GM06990 (cell line): ENCODE data around the gene CAPN11.

Experiments used
- DNase-seq: peaks from one replicate; pipeline ENCODE4 v3.0.0-alpha.2; 2011; ENCODE audit not compliant: insufficient read length; ENCODE audit errors: extremely low read depth
- H3K27me3 ChIP-seq: replicated peaks from 2 replicates; pipeline ENCODE4 v1.6.0; 2011; ENCODE audit warnings: low read length; ENCODE audit not compliant: control insufficient read depth, insufficient read depth
- H3K36me3 ChIP-seq: 2 replicates; pipeline ENCODE4 v1.5.1; 2011; ENCODE audit warnings: low read length; ENCODE audit not compliant: control insufficient read depth, insufficient read depth
- H3K4me3 ChIP-seq: replicated peaks from 2 replicates; pipeline ENCODE4 v1.5.1; 2011; ENCODE audit warnings: low read depth, mild to moderate bottlenecking, control low read depth, low read length
- TF ChIP-seq, protein P1 (sequence below): IDR thresholded peaks from 2 replicates; pipeline ENCODE4 v1.5.1; 2011; ENCODE audit warnings: low read length, control low read depth, mild to moderate bottlenecking, inconsistent platforms; ENCODE audit not compliant: insufficient read depth, poor library complexity, severe bottlenecking

Gene CAPN11

GRCh38 chr6:44177691-44178423 is 19.2 kb downstream of the CAPN11 start:
- no peak for DNase-seq
- H3K27me3 ChIP-seq: no peaks in the 10 kb centered on the region

DNA sequence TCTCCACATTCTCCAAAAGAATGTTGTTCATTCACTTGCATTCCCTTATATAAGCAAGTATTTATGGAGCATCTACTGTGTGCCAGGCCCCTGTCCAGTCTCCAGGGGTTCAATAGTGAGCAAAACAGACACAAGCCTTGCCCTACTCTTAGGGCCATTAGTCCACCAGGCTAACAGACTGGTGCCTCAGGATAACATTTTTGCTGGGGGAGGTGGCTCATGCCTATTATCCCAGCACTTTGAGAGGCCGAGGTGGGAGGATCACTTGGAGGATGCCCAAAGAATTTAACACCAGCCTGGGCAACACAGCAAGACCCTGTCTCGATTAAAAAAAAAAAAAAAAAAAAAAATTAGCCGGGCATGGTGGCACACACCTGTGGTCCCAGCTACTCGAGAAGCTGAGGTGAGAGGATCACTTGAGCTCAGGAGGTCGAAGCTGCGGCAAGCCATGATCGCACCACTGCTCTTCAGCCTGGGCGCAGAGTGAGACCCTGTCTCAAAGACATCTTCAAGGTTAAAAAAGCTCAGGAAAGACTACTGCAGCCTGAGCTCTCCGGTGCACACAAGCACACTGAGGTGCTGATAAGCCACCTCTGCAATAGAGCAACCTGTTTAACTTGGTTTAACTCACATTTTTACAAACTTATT is 19.9 kb downstream of the CAPN11 start:
- H3K4me3 ChIP-seq: no peak overlapping the region
- no peak for DNase-seq
- no peaks in the 10 kb centered on the region for H3K36me3 ChIP-seq
- no peaks in the 10 kb centered on the region for H3K27me3 ChIP-seq
- TF ChIP-seq, protein P1, sequence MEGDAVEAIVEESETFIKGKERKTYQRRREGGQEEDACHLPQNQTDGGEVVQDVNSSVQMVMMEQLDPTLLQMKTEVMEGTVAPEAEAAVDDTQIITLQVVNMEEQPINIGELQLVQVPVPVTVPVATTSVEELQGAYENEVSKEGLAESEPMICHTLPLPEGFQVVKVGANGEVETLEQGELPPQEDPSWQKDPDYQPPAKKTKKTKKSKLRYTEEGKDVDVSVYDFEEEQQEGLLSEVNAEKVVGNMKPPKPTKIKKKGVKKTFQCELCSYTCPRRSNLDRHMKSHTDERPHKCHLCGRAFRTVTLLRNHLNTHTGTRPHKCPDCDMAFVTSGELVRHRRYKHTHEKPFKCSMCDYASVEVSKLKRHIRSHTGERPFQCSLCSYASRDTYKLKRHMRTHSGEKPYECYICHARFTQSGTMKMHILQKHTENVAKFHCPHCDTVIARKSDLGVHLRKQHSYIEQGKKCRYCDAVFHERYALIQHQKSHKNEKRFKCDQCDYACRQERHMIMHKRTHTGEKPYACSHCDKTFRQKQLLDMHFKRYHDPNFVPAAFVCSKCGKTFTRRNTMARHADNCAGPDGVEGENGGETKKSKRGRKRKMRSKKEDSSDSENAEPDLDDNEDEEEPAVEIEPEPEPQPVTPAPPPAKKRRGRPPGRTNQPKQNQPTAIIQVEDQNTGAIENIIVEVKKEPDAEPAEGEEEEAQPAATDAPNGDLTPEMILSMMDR: no peak

More at GRCh38 chr6:44177691-44178423, 19.2 kb downstream of the CAPN11 start:
- Histone ChIP-seq H3K4me3 (no peak overlapping the region), H3K36me3 (no peaks in the 10 kb centered on the region)
- TF ChIP-seq, protein P1: no peak

- TF ChIP-seq, protein P1: no peak
- no peaks in the 10 kb centered on the region for H3K27me3 ChIP-seq
- H3K36me3 ChIP-seq: no peaks in the 10 kb centered on the region
- no peak overlapping the region for H3K4me3 ChIP-seq
- no peak for DNase-seq
Observed at GRCh38 chr6:44179072-44179536, 20.5 kb downstream of the CAPN11 start.

DNA sequence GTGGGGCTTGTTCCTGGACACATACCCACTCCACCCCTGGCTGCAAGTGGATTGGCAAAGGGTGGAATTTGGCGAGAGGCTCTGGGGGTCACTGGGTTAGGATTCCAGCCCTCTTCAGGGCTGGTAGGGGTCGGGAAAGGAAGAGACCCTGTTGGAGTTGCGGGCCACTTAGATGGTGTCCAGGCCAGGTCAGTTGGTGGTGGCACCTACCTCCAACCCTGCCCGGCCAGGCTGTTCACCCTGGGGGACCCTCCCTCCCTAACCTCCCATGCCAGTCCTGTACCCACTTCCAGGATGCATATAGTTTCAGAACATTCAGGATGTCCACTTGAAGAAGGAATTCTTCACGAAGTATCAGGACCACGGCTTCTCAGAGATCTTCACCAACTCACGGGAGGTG is 21.0 kb downstream of the CAPN11 start:
- H3K27me3 ChIP-seq: no peaks in the 10 kb centered on the region
- TF ChIP-seq, protein P1: no peak
- H3K36me3 ChIP-seq: no peaks in the 10 kb centered on the region
- DNase-seq: no peak
- no peak overlapping the region for H3K4me3 ChIP-seq

- no peak overlapping the region for H3K4me3 ChIP-seq
- no peaks in the 10 kb centered on the region for H3K27me3 ChIP-seq
- DNase-seq: no peak
- no peaks in the 10 kb centered on the region for H3K36me3 ChIP-seq
- TF ChIP-seq, protein P1: no peak
Observed at GRCh38 chr6:44180406-44180805, 21.8 kb downstream of the CAPN11 start.
